CD4-positive, alpha-beta T cell treated with Interleukin-15 for 1 hour (primary cell): ENCODE results near the gene HOXC4.
A peak's percentile ranks its signal among the peaks of the same experiment; 100 is the strongest.

Experiments
- DNase-seq: peaks from one replicate; pipeline ENCODE4 v3.0.0-alpha.2; 2020

The HOXC4 gene

GRCh38 chr12:54016051-54016450 lies 37.6 kb upstream of the HOXC4 start:
- DNase-seq: no peak

GRCh38 chr12:54016478-54016964 lies 37.1 kb upstream of the HOXC4 start:
- no peak for DNase-seq

DNA sequence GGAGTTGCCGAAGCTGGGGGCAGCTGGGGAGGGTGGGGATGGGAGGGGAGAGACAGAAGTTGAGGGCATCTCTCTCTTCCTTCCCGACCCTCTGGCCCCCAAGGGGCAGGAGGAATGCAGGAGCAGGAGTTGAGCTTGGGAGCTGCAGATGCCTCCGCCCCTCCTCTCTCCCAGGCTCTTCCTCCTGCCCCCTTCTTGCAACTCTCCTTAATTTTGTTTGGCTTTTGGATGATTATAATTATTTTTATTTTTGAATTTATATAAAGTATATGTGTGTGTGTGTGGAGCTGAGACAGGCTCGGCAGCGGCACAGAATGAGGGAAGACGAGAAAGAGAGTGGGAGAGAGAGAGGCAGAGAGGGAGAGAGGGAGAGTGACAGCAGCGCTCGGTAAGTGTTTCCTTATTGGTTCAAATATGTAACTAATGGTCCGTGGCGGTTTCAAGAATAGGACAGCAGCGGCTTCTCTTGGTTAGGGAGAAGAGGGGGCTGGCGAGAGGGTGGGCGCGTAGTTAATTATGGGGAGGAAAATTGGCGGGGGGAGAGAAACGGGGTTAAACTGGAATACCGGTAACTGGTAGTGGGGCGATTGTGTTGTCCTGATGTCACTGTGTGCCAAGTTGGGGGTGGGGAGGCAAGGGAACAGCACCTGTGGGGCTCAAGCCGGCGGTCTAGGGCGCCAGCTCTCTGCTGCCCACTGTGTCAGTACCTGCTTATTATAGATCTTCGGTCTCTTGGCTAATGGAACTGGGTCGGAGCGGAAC lies 36.4 kb upstream of the HOXC4 start:
- DNase-seq: no peak

DNA sequence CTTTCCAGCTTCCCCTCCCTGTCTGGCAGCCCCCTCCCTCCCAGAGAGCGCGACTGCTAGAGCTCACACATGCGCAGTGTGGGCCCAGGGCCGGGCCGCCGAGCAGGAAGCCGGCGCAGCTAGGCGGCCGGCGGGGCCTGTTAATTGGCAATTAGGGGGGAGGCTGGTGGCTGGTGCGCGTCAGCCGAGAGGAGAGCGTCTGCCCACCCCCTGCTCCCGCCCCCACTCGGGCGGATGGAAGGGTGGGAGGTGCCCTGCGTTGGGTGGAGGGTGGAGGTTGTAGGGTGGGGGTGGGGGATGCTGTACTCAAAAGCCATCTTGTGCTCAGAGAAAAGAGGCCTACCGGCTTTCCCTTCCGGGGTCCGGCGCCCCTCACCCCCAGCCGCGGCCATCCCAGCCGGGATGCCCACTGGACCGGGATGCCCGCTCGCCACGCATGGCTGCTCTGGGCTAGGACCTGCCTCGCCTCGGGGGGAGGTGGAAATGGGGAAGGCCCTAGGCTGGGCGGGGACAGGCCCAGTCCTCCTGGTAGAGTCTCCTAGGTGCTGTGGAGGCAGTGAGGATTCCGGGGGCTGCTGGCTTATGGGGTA lies 35.7 kb upstream of the HOXC4 start:
- DNase-seq: peak; percentile 86

- no peak for DNase-seq
These were observed 35.1 kb upstream of the HOXC4 start for GRCh38 chr12:54018468-54018984.

DNA sequence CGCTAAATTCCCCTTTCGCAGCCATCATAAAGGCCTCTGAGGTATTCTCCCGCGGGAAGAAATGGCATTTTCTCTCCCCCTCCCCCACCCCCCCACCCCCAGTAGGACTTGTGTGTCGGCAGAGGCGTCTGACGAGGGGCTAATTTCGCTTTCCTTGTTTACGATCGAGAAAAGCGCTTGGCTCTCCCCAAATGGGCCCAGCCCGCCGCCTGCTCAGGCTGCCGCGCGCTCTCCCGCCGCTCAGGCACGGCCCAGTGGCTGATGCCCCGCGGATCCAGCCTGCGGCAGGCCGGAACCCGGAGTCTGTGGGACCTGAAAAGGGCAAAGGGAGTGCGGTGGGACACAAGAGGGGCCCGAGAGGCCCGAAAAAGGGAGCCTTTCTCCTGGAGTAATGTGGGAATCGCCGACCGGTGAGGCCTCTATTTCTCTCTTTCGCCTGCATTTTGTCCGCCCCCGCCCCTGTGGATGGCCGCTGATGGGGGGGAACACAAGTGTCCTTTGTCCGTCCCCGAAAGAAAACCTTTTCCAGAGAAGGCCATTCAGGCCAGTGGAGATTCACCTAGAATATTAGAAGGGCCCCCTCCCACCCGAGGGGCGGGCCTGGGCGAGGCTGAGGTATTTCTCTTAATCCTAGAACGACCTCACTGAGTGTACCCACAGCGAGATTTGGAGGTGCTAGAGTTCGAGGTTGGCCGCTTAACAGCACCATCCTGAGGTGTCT lies 34.4 kb upstream of the HOXC4 start:
- DNase-seq: no peak

DNA sequence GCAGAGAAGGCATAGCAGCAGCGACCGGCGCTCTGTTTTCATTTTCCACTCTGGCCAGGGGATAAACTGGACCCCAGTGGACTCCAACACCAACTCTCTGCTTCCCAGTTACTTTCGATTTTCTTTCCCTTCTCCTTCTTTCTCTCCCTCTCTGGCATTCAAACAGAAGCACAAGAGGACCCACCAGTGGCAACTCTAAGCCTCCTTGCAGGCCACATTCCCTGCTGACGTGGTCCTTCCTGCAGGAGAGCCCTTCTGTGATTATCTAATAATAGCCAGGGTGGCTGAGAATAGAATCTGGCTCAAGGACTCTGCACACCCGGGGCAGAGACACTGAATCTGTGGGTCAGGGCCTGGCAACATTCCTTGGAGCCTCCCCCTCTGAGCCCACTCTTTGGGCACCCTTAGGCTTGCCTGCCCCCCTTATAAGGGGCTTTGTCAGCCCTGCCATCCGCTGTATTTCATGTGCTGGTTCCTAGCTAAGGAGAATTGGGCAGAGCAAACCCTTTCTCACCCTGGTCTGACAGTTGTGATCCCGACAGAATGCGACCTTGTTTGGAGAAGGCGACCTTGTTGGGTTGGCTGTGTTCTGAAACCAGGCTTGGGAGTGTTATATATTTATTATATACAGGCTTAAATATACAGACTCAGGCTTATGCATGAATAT lies 33.6 kb upstream of the HOXC4 start:
- DNase-seq: no peak

DNA sequence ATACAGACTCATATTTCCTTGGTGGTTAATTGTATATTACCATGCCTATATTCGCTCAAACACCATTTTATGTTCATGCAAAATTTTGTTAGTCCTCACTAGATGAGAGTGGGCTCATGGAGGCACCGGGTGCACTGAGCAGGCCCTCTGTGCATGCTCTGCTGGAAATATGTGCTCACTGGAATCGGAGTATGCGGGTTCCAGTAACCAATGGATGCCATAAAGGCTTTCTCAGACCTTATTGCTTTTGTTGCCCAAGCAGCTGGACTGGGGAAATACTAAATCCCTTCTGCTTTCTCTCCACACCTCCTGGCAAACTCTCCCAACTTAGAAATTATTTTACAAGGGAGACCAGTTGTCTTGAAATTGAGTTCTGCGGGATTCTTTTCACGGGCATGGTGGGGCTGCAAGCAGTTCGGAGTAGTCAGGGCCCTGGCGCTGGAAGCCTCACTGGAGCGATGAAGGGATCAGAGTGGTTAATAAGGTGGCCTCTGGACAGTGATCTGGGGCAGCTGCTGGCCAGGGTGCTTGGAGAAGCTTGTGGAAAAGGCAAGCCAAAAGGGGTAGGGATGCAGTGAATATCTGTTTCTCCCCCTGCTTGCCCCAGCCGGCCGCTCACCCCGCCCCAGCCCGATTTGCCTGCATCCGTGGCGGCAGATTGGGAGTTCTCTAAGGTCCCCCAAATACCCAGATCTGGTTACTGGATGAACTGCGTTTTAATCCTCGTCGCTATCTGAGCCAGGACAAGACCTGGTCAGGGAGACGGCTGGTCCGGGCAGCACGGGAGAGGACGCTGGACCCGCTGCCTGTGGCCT lies 32.8 kb upstream of the HOXC4 start:
- DNase-seq: no peak

GRCh38 chr12:54021432-54022013 lies 32.1 kb upstream of the HOXC4 start:
- DNase-seq: no peak

DNA sequence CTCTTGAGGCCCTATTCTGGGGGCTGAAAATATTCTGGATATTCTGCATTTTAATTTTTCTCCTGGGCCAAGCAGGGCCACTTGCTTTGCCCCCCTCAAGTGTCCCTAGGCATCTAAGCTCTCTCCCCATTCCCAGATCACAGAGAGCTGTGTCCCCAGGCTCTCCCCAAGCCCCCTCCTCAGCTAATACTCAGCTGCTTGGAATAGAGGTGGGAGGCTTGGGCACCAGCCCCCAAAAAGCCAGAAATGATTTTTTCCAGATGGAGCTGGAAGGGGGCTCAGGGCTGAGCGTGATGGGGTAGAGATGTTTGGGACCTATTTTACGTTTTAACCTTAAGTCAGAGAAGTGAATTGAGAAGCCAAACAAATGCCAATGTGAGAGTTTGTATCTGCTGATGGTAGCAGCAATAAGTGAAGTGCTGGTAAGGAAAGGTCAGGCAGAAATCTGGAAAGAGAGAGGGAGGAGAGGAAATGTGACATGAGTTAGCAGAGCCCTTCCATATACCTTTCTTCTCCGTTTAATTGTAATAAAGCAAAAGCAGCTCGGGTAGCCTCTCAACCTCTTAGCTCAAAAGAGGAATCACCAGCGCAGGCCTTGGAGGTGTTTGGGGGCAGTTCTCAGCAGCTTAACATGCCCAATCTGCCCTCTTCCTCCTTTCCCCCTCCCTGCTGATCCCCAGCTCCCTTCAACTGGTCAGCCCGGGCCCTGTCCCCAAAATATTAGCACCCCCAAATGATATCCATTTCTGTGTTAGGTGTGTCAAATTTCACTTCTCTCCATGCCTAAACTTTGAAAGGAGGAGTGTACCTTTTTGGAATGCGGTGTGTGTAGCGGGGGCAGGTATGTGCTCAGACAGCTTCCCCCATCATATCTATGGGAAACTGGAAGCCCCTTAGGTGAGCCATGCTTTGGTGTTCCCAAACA lies 30.4 kb upstream of the HOXC4 start:
- DNase-seq: no peak

DNA sequence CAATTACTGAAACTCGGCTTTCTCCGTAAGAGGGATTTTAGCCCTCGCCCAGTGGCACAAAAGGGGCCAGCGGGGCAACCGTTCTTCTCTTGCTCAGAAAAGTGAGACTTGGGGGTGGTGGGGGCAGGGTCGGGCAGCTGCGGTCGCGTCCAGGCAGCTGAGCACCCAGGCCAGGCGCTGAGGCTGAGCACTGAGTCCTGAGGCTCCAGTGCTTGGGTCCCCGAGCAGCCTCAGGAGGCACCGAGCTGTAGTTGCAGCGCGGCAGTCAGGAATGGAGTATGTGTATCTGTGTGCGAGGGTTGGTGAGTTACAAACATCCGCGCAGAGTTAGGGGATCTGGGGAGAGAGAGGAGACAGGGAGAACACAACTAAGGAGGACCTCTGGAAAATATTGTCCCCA lies 29.5 kb upstream of the HOXC4 start:
- no peak for DNase-seq

GRCh38 chr12:54024581-54025305 lies 28.9 kb upstream of the HOXC4 start:
- DNase-seq: no peak

DNA sequence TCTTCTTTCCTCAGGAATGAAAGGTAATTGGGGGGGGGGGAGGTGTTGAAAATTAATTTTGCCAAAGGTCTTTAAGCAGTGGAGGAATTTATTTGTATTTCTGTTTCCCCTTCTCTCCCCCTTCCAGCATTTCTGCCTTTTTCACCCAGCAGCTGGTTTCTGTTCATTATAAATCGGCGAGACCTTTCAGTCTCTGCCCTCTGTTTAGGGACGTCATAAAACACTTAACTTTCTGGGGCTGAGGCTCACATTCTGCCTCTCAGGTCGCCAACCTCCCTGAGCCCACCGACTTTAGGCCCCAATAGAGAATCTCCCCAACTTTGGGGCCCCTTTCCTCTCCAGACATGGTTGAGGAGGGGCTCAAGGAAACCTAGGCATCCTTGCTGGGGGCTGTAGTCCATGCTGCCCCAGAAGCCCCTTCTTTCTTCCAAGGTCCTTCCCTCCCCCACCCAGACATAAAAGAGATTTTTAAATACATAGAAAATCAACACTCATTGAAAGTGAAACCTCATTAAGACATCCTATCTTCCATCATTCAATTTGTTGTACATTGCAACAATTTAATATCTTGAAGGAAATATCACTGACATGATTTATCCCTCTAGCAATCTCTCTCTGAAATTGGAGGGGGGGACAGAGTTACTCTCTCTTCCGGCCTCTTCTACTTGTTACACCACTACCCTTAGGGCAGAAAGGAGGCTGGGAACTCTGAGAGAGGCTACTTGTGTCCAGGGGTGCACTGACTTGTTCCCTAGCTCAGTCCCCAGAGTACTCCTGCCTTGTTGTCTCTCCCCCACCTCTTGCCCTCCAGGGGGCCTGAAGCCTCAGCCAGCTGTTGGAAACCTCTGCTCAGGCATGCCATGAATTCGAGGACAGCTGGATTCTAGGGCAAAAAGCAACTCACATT lies 27.9 kb upstream of the HOXC4 start:
- no peak for DNase-seq

GRCh38 chr12:54026640-54027441 lies 26.8 kb upstream of the HOXC4 start:
- no peak for DNase-seq

DNA sequence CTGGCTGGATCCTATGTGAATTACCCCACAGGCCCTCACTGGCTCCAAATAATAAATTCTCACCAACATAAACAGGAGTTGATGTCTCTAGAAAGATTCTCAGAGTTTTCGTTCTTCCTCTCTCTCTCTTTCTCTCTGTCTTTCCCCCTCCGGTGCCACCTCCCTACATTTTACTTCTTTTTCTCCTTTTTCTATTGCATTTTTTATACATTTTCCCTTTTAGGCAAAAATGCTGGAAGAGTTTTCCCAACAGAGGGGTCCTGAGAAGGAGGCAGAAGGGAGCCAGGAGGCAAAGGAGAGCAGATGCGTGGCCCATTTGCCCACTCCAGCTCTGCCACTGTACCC lies 26.2 kb upstream of the HOXC4 start:
- no peak for DNase-seq

DNA sequence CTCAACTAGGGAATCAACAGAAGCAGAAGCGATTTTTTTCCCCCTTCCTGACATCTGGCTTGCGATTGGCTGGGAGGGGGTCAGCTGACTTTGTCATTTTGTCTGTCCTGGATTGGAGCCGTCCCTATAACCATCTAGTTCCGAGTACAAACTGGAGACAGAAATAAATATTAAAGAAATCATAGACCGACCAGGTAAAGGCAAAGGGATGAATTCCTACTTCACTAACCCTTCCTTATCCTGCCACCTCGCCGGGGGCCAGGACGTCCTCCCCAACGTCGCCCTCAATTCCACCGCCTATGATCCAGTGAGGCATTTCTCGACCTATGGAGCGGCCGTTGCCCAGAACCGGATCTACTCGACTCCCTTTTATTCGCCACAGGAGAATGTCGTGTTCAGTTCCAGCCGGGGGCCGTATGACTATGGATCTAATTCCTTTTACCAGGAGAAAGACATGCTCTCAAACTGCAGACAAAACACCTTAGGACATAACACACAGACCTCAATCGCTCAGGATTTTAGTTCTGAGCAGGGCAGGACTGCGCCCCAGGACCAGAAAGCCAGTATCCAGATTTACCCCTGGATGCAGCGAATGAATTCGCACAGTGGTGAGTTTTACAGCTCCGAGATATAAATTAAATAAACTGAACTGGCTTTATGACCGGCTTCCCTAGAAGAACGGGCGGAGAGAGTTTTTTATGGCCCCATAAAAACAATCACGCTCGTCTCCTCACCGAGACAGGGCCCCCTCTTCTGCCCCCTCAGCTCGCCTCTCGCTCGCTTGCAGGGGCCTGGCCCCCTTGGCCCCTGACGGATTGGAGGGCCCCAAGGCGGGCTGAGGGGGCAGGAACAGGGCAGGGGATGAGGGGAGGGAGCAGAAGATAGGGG lies 25.1 kb upstream of the HOXC4 start, which contains the start of gene HOXC6:
Gene HOXC6 (plus strand): TSS at position 127 of the 888 bp plus-strand sequence. CDS start 82 bp downstream, at position 209.
- no peak for DNase-seq
